ENCODE results near the gene MXD4.

GRCh38 chr4:2292646-2293108, 30.8 kb upstream of the MXD4 start:
- no peak for TF ChIP-seq EZH2 (IDR thresholded peaks at IDR 0.05; ENCODE audit: insufficient read depth, poor library complexity, severe bottlenecking)
- TF ChIP-seq EZH2phosphoT487 (IDR thresholded peaks at IDR 0.05; ENCODE audit: insufficient read depth, low read depth): no peak
